ENCODE data around the gene SPON1. TPM values are rescaled to one million over a fixed set of nuclear protein-coding genes. Genes with fewer than 3 reads are reported as not detected.

Gene SPON1
- 13.3 and 59.4 TPM in 2 replicates for total RNA-seq

DNA sequence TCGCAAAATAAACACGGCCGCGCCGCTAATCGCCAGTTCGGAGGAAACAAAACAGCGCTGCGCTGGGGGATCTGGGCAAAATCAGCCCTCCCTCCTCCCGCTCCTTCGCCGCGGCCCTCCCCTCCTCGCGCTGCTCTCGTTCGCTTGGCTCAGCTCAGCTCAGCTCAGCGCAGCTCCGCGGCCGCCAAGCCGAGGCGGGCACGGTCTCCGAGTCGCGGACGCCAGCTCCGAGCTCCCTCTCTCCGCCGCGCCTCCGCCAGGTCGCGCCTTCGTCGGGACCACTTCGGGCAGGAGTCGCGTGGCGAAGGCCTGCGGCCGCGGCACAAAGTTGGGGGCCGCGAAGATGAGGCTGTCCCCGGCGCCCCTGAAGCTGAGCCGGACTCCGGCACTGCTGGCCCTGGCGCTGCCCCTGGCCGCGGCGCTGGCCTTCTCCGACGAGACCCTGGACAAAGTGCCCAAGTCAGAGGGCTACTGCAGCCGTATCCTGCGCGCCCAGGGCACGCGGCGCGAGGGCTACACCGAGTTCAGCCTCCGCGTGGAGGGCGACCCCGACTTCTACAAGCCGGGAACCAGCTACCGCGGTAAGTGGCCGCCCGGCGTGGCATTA lies at the start of gene SPON1:
TSS of gene SPON1 (plus strand) at position 162 of the 607 bp plus-strand sequence. CDS start at position 344, 182 bp downstream.

Data from pericardium fibroblast (primary cell).